ENCODE data around the gene ETV6.

The ETV6 gene

DNA sequence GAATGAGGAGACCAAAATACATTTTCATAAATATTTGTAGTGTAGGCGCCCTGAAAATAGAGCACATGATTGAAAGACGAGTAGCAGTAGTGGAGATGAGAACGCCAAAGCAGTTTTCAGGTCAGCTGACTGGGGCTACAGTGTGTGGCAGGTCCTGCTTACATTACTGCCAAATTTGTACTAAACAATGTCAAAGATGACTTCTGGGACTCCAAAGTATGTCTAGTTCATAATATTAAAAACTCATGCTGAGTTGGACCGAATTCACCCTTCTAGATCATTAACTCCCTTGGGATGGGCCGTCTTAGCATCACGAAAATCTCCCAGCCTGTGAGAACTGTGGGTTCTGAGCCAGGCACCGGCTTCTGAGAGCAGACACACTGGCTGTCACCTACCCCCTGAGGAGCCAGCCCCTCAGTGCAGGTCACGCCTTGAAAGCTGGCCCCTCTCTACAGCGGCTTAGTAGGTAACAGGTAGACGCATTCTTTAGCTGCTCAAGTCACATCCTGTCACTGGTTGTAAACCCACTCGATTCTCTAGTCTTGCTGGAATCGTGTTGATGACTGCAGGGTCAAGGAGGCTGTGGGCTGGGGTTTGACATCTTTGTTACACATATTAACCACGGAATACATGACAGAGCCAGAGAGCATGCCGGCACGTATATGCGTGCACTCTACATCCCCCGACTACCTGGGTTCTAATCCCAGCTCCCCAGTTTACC is 210.4 kb downstream of the ETV6 start:
- no peak for DNase-seq (ENCODE audit: low read depth)

GRCh38 chr12:11861155-11861863 is 211.8 kb downstream of the ETV6 start:
- DNase-seq (ENCODE audit: low read depth) = no peak

GRCh38 chr12:11861864-11862600 is 212.6 kb downstream of the ETV6 start:
- DNase-seq (ENCODE audit: low read depth) = no peak

DNA sequence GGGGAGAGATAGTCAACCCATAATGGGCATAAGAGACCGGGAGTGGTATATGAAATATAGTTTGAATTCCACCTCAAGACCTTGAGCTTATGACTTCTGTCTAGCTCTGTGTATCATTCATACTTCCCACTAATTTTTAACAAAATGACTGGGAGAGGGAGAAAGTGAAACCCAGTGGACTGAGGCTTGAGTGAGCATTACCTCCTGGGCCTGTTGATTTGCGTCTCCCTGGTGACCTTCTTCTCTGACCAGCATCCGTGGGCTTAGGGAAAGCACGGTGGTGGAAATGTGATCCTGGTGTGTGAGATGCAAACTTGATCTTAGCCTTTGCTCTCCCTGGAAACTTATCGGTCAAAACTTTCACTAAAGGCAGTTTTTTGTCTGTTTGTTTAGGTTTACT is 213.3 kb downstream of the ETV6 start:
- DNase-seq (ENCODE audit: low read depth) = peak; percentile 91

DNA sequence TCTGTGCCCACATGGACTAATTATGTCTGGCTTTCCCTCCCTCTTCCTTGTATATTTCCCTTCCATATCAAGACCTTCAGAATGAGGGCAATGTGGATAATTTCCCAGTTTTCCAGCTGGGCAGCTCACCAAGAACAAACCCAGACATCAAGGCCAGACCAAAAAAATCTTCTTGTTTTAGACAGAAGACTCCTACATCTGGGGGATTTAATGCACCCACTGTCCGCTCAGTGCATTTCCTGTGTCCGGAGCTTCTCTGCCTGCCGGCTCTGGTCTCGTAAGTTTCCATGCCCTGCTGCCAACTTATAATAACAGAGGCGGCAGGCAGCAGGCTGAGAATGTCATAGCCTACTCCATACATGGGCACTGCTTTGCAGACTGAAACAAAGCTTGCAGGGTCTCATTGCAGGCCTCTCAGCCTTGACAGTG is 214.0 kb downstream of the ETV6 start:
- peak; percentile 51 for DNase-seq (ENCODE audit: low read depth)

DNA sequence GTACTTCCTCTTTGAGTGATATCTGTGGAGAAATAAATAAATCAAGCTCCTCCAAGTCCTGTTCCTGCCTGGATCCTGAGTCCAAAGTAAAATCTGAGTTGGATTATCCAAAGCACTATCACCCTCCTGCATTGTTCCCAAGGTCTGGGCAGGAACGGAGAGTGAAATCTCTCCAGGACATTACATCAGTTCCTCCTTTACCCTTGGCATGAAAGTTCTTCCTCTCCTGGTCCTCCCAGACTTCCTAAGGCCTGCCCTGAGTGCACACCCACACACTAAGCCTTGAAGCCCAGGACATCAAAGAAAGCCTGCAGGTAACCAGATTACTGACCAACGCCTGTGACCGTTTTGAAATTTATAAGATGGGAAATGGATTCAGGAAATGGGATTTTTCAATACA is 214.5 kb downstream of the ETV6 start:
- no peak for DNase-seq (ENCODE audit: low read depth)

- DNase-seq (ENCODE audit: low read depth) = no peak
Observed at GRCh38 chr12:11865824-11866223, 216.3 kb downstream of the ETV6 start.

DNA sequence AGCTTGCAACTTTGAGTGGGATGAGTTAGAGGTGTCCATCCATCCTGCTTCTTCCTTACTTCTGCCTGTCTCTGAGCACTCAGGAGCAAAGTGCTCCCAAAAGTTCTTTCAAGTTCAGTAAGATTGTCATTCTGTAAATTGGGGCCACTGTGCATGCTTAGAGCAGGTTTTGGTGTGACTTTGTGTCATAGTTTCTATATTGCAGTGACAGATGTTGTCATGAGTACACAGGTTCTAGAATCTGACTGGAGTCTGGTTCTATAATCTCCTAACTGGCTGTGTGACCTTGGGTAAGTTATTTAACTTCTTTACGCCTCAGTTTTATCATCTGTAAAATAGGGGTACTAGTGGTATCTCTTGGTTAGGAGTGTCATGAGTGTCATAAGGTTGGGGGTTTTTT is 218.6 kb downstream of the ETV6 start:
- no peak for DNase-seq (ENCODE audit: low read depth)

GRCh38 chr12:11869406-11869805 is 219.9 kb downstream of the ETV6 start:
- no peak for DNase-seq (ENCODE audit: low read depth)

DNA sequence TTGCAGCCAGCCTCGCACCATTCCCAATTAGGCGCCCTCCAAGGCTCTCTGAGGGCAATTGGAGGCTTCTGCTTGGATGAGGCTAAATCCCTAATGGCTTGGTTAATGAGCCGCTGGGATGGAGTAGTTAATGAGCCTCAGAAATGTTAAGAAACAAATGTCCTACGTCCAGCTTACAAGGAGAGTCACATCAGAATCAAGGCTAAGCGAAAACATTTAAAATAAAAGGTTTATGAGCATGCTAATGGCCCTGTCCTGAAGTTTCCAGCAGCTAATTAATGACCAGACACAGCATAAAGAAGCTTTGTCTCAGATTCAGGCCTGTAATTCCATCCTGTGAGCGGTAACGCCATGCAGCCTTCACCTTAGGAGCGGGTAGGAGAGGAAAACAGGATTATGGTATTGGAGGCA is 220.6 kb downstream of the ETV6 start:
- DNase-seq (ENCODE audit: low read depth) = no peak

DNA sequence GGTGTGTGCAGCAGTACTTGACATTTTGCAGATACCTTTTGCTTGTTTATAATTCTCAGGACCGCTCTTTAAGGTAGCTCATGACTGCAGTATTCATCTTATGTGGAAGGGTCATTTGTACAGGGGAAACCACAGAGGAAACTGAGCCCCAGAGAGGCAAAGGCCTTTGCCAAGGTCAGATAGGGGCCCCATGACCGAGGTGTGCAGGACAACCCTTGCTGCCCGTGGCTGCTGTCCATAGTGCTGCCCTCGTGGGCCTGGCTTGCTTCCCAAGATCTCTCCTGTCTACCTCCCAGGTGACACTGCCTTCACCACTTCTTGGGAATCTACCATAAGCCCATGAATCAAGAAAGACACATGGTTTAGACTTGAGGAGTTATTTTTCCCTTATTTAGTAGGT is 222.6 kb downstream of the ETV6 start:
- no peak for DNase-seq (ENCODE audit: low read depth)

DNA sequence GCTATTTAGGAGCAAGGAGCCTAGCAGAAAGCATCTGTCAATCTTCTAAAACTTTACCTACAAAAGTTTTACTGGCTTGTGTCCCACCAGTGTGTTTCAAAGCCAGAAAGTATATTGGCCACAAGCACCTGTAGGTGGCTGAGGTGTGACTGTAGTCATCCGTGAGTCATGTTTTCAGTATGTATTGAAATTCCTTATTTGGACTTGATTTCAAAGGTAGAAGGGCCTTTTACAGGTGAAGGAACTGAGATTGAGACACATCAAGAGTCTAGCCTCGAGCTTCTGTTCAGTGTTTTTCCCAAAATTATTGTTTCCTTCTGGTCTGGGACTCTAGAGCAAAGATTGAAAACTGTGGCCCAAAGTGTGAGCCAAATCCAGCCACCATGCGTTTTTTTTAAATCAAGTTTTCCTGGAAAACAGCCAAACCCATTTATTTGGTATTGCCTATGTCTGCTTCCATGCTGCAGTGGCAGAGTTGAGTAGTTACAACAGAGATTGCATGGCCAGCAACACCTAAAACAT is 226.0 kb downstream of the ETV6 start:
- no peak for DNase-seq (ENCODE audit: low read depth)

- DNase-seq (ENCODE audit: low read depth) = peak; percentile 28
Observed at GRCh38 chr12:11876307-11876706, 226.8 kb downstream of the ETV6 start.

DNA sequence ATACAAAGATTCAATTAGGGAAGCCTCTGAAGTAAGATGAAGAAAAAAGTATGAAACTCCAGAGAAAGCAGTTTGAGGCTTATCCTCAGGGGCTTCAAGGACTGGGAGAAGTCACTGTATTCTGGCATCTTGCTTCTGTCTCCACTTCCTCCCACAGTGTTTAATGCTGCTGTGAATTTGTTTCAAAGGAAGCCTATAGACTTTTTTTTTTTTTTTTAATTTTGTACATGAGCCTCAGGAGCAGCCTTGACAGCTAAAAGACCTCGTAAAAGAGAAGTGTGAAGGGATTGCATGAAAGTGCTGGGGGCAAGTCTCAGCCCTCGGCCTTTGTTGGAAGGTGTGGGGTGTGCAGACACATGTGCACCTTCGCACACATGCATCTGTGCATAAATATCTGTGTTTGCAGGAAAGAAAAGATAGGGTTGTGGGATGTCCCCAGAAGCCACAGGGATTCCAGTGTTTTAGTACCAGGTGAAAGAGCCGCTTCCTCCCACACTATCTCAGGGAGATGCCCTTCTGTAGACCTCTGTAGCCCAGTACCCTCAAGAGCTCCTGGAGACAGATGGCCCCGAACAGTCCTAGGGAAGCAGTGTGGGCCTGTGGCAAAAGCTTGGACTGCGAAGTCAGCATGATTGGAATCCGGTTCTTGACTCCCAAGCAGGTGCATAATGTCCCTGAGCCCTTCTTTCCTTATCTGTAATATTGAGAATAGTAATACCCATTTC is 227.8 kb downstream of the ETV6 start:
- DNase-seq (ENCODE audit: low read depth) = no peak

- DNase-seq (ENCODE audit: low read depth) = peak; percentile 71
Observed at GRCh38 chr12:11877869-11878780, 228.7 kb downstream of the ETV6 start.

DNA sequence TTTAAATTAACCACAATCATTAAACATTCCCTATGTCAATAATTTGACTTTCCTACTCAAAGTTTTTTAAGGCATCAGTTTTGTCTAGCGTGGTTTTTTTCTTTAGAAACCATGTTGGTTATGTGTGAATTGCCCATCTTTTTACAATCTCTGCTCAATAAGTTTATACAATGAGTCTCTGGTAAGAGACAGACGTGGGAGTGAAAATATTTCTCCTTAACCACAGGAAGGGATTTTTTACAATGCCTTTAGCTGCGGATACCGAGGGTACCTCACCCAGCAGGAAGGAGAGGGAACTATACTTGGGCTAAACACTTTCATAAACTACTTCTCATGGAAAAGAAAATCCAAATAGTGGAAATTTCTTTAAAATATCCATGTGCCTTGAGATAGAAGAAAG is 229.8 kb downstream of the ETV6 start:
- peak; percentile 45 for DNase-seq (ENCODE audit: low read depth)

- DNase-seq (ENCODE audit: low read depth) = no peak
Observed at GRCh38 chr12:11880381-11880780, 230.9 kb downstream of the ETV6 start.

- DNase-seq (ENCODE audit: low read depth) = no peak
Observed at GRCh38 chr12:11881835-11882234, 232.4 kb downstream of the ETV6 start.

- DNase-seq (ENCODE audit: low read depth) = no peak
Observed at GRCh38 chr12:11882301-11883019, 233.0 kb downstream of the ETV6 start.

DNA sequence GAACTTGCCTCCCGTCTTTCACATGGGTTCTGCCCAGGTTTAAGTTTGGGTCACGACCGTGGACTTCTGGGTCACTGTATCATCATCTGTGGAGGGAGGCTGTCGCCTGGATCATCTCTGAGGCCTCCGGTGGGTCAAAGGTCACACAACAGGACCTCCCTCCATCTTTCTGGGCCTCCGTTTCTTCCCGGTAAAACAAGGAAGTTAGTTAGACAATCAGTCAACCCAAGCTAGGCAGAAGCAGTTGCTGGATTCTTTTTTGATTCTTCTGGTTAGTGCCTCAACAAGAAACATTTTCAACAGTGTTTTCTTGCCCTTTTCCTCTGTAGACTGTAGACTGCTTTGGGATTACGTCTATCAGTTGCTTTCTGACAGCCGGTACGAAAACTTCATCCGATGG is 234.6 kb downstream of the ETV6 start:
- DNase-seq (ENCODE audit: low read depth) = no peak

Data from iris pigment epithelial cell (primary cell).